ENCODE results near the gene SRBD1.

DNA sequence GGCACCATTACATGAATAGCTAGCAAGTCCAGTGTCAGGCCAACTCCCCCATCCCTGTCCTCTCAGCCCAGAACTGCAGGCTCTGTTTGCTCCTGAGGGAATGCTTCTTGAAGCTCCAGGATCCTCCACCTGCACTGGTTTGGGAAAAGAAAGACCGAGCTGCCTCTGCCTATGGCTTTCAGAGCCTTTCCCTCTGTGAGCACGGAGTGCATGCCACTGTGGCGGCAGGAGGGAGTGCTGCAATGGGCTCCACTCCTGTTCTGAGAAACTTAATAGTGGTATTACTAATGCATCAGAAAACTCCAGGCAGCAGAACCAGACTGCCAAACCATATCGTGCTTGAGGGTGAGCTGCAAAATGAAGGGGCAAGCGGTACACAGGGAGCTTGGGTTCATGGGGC lies 271.8 kb downstream of the SRBD1 start:
- TF ChIP-seq, protein P1, sequence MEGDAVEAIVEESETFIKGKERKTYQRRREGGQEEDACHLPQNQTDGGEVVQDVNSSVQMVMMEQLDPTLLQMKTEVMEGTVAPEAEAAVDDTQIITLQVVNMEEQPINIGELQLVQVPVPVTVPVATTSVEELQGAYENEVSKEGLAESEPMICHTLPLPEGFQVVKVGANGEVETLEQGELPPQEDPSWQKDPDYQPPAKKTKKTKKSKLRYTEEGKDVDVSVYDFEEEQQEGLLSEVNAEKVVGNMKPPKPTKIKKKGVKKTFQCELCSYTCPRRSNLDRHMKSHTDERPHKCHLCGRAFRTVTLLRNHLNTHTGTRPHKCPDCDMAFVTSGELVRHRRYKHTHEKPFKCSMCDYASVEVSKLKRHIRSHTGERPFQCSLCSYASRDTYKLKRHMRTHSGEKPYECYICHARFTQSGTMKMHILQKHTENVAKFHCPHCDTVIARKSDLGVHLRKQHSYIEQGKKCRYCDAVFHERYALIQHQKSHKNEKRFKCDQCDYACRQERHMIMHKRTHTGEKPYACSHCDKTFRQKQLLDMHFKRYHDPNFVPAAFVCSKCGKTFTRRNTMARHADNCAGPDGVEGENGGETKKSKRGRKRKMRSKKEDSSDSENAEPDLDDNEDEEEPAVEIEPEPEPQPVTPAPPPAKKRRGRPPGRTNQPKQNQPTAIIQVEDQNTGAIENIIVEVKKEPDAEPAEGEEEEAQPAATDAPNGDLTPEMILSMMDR (optimal IDR thresholded peaks at IDR 0.05 in 1 of 3, IDR thresholded peaks at IDR 0.05 in 1 of 3, conservative IDR thresholded peaks at IDR 0.05 in 1 of 3; ENCODE audit: extremely low read depth in 1 of 3, insufficient read depth in 2 of 3, low read length in 3 of 3) = no peak
- no peak for TF ChIP-seq EZH2 (IDR thresholded peaks at IDR 0.05; ENCODE audit: low read length)
